Nephron progenitor cell (in vitro differentiated cells): ENCODE measurements around the gene UBXN6.

Source experiments
- DNase-seq: peaks from one replicate; pipeline ENCODE4 v3.0.0; 2021
- H3K27ac Mint-ChIP-seq: 2 replicates; pipeline ENCODE4 v1.8.0; 2021; ENCODE audit warnings: mild to moderate bottlenecking, moderate library complexity, mixed read lengths
- H3K27me3 Mint-ChIP-seq: 2 replicates; pipeline ENCODE4 v1.8.0; 2021; ENCODE audit warnings: mild to moderate bottlenecking, low read depth, mixed read lengths; ENCODE audit not compliant: poor library complexity
- H3K36me3 Mint-ChIP-seq: 2 replicates; pipeline ENCODE4 v1.8.0; 2021; ENCODE audit warnings: low read depth, mixed read lengths
- H3K4me1 Mint-ChIP-seq: 2 replicates; pipeline ENCODE4 v1.8.0; 2021; ENCODE audit warnings: mixed read lengths
- H3K4me3 Mint-ChIP-seq: 2 replicates; pipeline ENCODE4 v1.8.0; 2021; ENCODE audit warnings: mild to moderate bottlenecking, moderate library complexity, mixed read lengths
- H3K9me3 Mint-ChIP-seq: 2 replicates; pipeline ENCODE4 v1.8.0; 2021; ENCODE audit warnings: mild to moderate bottlenecking, moderate library complexity, mixed read lengths
- TF ChIP-seq, protein P1 (sequence below): fragments of 200-600 bp; sonication (generic); IDR thresholded peaks from 2 replicates; pipeline ENCODE4 v1.5.0; 2021; ENCODE audit warnings: antibody characterized with exemption

The UBXN6 gene

DNA sequence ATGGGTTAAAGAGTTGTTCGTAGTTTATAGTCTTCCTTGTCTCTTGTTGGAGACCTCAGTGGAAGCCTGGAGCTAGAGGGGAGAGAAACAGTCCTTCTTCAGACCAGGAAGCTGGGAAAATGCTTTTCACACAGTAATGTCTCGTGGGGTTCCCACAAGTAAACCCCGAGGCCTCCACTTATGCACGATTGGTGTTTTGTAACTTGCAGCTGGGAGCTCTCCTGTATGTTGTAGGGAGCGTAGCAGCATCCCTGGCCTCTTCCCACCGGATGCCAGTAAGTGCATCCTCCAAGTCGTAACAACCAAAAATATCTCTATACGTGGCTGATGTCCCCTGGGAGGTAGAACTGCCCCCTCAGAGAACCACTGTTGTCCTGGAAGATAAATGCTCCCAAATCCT is 51.6 kb downstream of the UBXN6 start:
- H3K36me3 Mint-ChIP-seq: peaks cover 32% of the 10 kb centered on the region
- peaks cover 63% of the 10 kb centered on the region for H3K4me1 Mint-ChIP-seq
- H3K27me3 Mint-ChIP-seq: no peaks in the 10 kb centered on the region
- H3K9me3 Mint-ChIP-seq: no peaks in the 10 kb centered on the region
- H3K27ac Mint-ChIP-seq: no peak overlapping the region
- no peak overlapping the region for H3K4me3 Mint-ChIP-seq
- no peak for DNase-seq
- TF ChIP-seq, protein P1, sequence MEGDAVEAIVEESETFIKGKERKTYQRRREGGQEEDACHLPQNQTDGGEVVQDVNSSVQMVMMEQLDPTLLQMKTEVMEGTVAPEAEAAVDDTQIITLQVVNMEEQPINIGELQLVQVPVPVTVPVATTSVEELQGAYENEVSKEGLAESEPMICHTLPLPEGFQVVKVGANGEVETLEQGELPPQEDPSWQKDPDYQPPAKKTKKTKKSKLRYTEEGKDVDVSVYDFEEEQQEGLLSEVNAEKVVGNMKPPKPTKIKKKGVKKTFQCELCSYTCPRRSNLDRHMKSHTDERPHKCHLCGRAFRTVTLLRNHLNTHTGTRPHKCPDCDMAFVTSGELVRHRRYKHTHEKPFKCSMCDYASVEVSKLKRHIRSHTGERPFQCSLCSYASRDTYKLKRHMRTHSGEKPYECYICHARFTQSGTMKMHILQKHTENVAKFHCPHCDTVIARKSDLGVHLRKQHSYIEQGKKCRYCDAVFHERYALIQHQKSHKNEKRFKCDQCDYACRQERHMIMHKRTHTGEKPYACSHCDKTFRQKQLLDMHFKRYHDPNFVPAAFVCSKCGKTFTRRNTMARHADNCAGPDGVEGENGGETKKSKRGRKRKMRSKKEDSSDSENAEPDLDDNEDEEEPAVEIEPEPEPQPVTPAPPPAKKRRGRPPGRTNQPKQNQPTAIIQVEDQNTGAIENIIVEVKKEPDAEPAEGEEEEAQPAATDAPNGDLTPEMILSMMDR: no peak

DNA sequence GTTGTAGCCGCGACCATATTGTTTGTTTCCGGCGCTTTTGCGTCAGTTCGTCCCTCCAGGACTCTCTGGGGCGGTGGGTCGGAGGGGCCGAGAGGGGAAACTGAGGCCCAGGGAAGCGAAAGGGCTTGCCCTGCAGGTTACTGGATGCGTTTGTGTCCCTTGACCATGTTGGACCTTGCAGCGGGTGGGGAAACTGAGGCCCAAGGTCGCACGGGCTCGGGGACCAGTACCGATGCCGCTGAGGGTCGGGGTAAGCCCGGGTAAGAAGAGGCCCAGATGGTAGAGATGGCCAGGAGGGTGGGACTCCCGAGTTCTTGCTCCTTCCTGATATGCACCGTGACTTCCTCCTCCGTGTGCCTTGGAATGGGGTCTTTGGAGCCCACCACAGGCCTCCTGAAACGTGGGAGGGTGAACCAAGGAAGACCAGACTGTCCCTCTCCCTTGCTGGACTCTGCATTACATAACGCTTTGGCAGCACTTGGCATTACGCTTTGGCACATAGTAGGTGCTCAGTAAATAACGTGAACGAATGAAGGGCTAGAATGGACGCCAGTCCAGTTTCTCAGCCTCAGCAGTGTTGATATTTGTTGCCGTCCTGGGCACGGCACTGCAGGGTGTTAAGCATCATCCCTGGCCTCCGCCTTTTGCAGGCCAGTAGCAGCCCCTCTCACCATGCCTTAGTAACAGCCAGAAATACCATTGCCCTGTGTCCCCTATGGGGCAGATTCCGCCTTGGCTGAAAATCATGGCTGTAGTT is 54.4 kb downstream of the UBXN6 start:
- Mint-ChIP-seq H3K9me3 (no peaks in the 10 kb centered on the region), H3K27ac (peak overlapping the region; percentile 95), H3K36me3 (peaks cover 17% of the 10 kb centered on the region), H3K4me3 (peak overlapping the region; percentile 90), H3K4me1 (peaks cover 68% of the 10 kb centered on the region), H3K27me3 (no peaks in the 10 kb centered on the region)
- TF ChIP-seq, protein P1: no peak
- DNase-seq: peak; percentile 17

DNA sequence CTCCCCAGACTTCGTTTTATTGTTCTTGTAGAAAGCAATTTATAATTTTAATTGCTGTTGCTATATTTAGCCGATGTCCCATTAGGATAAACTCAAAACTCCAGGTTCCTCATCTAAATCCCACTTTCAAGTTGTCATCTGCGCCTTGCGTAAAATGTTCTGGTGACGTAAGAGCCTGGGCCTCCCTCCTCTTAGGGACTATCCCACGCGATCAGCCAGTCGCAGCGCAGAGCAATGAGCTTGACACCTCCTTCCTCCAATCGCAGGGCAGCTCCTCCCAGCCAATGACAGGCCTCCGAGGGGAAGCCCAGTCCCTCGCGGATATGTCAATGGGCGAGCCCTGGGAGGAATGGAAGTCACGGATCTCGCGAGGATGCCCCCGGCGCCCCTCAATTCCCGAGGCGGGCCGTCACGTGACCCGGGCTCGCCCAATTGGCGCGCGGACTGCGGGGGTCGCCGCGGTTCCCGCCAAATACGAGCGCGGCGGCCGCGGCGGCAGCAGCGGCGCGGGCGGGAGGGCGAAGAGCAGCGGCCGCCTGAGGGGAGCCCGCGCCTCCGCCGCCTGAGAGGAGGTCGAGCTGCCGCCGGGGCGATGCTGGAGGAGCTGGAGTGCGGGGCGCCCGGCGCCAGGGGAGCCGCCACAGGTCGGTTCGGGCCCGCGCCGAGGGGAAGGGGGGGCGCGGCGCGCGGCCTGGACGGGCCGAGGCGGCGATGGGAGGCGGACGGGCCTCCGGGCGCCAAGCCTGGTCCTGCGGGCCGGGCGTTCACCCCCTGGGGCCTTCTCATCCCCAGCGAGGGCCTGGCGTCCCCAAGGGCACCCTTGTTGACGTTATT is 55.2 kb downstream of the UBXN6 start, which contains the start of gene CHAF1A:
Gene CHAF1A, plus strand, starts transcription at position 470 of the 834 bp plus-strand sequence. Its CDS starts 123 bp downstream, at position 593.
- peak; percentile 99 for DNase-seq
- Mint-ChIP-seq H3K9me3 (no peaks in the 10 kb centered on the region), H3K36me3 (peaks cover 17% of the 10 kb centered on the region), H3K27me3 (no peaks in the 10 kb centered on the region), H3K27ac (peak within 1 kb of the TSS; percentile 95), H3K4me1 (peaks cover 69% of the 10 kb centered on the region), H3K4me3 (peak within 1 kb of the TSS; percentile 90)
- TF ChIP-seq, protein P1: no peak

DNA sequence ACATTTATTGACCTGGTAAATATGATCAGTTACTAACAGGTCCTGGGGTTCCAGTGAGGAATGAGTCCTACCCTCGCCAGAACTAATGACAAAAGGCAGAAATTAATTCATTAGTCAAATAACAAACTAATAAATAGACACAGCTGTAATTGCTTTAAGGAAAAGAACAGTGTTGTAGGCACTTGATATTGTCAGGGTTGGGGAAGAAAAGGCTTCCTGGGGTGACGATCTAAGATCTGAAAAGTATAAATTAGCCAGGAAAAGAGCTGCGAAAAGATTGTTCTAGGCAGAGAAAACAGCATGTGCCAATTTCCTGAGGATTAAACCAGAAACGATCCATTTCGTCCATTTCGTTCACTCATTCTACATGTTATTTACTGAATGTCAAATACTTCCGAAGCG is 55.8 kb downstream of the UBXN6 start:
- Mint-ChIP-seq H3K36me3 (peaks cover 16% of the 10 kb centered on the region), H3K9me3 (no peaks in the 10 kb centered on the region), H3K27ac (peak overlapping the region; percentile 91), H3K27me3 (no peaks in the 10 kb centered on the region), H3K4me1 (peaks cover 68% of the 10 kb centered on the region), H3K4me3 (peak overlapping the region; percentile 82)
- DNase-seq: no peak
- TF ChIP-seq, protein P1: no peak

DNA sequence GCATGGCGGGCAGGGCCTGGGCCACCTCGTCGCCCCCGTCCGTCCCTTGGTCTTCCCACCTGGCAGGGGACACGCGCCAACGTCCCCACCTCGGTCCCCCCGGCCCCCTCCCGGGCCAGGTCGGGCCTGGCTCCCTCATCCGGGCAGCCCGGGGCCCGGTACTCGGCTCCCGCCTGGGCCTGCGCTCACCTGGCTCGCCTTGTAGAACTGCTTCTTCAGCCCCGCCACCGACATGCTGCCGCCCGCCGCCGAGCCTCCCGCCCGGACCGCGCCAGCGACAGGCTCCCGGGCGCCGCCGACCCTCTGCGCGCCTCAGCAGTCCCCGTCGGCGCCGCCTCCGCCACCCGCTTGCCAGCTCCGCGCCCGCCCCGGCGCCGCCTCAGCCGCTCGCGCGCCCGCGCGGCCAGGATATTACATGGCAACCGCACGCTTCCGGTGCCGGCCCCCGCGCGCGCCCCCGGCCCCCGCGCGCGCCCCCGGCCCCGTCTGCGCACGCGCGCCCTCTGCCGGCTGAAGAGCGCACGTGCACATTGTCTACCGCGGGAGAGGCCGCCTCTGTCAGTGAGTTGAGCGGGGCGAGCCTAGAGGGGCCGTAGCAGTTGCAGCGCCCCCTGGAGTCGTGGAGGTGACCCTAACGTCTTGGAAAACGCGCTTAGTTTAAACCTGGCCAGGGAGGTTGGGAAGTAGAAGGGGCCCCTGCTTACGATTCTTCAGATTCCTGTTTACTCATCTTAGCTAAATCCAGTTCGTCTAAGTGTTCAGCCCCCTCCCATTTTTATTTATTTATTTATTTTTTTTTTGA is 57.3 kb downstream of the UBXN6 start, which contains the start of gene SH3GL1:
Gene SH3GL1, minus strand, starts transcription at position 413 of the 802 bp plus-strand sequence. Its CDS starts 179 bp downstream, at position 234.
- Mint-ChIP-seq H3K4me1 (peaks cover 64% of the 10 kb centered on the region), H3K36me3 (peaks cover 18% of the 10 kb centered on the region), H3K4me3 (peak within 1 kb of the TSS; percentile 89), H3K9me3 (no peaks in the 10 kb centered on the region), H3K27me3 (no peaks in the 10 kb centered on the region), H3K27ac (peak within 1 kb of the TSS; percentile 81)
- DNase-seq: peak; percentile 94
- TF ChIP-seq, protein P1: peak; percentile 84
